HG03139 (cell line): Measurements from ENCODE around the gene GOLGA8R.
"Not testable (repeated sequence)": the region's sequence is repeated elsewhere in the genome, so short reads cannot be mapped to it uniquely, and the experiment has no call there.

Source experiments
- ATAC-seq: cut with Tn5 transposase; IDR thresholded peaks from one replicate; pipeline ENCODE4 v1.9.1; 2021; ENCODE audit not compliant: unreplicated experiment

The GOLGA8R gene, protein sequence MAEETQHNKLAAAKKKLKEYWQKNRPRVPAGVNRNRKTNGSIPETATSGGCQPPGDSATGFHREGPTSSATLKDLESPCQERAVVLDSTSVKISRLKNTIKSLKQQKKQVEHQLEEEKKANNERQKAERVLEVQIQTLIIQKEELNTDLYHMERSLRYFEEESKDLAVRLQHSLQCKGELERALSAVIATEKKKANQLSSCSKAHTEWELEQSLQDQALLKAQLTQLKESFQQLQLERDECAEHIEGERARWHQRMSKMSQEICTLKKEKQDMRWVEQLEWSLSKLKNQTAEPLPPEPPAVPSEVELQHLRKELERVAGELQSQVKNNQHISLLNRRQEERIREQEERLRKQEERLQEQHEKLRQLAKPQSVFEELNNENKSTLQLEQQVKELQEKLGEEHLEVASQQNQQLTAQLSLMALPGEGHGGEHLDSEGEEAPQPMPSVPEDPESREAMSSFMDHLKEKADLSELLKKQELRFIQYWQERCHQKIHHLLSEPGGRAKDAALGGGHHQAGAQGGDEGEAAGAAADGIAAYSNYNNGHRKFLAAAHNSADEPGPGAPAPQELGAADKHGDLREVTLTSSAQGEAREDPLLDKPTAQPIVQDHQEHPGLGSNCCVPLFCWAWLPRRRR

DNA sequence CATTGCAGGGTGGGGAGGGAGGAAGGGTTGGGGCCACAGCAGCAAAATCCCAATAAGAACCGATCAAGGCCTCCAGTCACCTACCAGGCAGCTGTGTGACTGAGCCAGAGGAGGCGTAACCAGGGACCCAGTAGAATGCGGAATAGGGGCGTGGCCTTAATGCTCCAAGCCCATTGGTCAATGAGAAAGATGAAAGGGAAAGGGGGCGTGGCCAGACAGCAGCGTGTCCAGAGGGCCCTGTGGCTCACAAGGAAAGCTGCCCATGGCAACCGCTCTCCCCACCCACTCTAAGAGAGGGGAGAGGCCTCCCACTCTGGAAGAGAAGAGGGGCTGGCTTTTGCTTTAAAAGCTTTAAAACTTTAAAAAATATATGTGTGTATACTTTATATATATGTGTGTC, at the start of gene GOLGA8R:
Gene GOLGA8R, minus strand, starts transcription at position 101 of the 400 bp plus-strand sequence. Its CDS starts 98 bp downstream, at position 3.
- ATAC-seq: not testable (repeated sequence)

DNA sequence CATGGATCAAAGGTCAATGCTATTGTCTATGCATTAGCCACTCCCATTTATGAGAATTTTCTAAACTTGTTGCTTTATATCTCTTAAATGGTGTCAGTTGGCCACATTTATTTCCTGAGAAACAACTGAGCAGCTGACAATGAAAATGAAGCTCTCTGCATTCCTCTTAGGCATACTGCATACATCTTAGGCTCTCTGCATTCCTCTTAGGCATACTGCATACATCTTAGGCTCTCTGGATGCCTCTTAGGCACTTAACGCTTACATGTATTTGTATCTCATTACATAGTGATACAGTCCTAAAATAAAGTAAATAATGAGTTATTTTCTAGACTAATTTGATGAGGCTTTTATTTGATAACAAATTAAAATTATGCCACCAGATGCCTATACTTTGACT, 49.8 kb upstream of the GOLGA8R start:
- ATAC-seq: not testable (repeated sequence)

DNA sequence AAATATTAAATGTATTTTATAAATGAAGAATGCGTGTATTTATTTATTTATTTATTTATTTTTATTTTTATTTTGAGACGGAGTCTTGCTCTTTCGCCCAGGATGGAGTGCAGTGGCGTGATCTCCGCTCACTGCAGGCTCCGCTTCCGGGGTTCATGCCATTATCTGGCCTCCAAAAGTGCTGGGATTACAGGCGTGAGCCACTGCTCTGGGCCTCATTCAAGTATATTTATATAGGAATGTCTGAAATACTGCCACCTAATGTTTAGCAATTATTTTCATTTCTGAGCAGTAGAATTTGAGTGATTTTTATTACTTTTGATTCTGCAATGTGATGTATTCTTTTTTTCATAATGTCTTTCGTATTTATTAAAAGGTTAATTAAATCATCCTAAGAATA, 48.1 kb upstream of the GOLGA8R start:
- not testable (repeated sequence) for ATAC-seq

DNA sequence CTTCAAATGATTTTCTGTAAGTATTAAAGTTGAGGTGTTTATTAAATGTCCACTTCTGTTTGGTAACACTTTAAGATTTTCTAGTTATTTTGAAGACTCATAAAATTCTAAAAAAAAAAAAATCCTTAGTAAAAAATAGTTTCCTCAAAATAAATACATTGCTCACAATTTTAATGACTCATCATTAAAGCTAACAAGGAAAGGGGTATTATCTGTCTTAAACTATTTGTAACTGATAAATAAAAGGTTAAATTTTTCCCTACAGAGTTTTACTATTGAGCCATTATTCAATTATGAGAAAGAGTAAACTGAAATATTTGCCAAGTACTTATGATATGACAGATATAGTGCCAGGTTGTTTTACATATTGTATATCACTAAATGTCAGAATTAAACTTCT, 38.6 kb upstream of the GOLGA8R start:
- ATAC-seq: not testable (repeated sequence)

DNA sequence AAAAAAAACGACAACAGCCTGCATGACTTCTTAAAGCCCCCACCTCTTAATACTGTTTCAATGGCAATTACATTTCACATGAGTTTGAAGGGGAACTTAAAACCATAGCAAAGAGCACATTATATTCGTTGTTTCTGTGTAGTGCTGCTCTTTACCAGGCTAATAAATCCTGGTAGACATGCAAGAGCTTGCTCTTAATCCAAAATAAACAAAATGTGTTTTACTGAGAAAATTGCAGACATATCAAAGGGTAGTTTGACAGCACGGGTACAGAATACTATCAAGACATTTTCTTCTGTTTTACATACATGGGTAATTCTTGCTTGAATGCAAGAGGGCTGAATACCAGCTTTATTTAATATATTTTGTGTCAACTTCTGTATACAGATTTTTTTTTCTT, 24.3 kb upstream of the GOLGA8R start:
- ATAC-seq: not testable (repeated sequence)

DNA sequence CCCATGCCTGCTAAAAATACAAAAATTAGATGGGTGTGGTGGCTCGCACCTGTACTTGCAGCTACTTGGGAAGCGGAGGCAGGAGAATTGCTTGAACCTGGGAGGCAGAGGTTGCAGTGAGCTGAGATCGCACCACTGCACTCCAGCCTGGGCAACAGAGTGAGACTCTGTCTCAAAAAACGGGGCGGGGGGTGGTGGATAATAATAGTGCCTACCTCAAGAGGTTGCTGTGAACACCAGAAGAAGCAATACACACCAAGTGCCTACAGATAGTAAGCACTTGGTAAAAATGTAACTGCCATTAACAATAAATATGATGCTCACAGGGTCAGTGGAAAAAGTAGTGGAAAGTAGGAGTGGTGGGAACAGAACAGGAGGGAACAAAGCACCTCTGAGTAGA, 21.8 kb upstream of the GOLGA8R start:
- ATAC-seq: not testable (repeated sequence)

DNA sequence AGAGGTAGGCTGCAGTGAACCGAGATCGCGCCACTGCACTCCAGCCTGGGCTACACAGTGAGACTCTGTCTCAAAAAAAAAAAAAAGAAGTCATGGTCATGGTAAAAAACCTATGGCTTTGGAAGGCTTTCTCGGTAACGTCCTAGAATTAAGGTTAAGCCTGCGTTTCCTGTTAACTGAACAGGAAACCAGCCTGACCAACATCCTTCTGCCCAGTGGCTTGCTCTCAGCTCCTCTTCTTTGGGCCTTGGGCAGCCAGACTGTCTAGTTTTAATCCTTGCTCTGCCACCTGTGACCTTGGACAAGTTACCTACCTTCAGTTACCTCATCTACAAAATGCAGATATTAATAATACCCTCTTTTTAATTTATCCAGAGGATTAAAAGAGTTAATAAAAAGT, 6.7 kb upstream of the GOLGA8R start:
- not testable (repeated sequence) for ATAC-seq

DNA sequence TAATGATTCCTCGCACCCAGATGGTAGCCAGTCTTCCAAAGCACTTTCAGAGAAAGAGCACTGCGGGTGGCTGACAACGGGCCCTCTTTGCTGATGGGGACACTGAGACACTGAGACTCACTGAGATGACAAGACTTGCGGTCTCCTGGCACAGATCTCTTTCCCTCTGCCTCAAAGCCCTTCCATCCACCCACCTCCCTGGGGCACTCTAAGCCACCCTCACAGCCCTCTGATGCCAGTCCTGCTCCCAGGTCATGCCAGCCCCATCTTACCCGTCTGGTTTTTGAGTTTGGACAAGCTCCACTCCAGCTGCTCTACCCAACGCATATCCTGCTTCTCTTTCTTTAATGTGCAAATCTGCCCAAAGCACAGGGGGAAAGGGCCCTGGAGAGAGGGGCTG, 6.4 kb downstream of the GOLGA8R start:
- ATAC-seq: not testable (repeated sequence)

DNA sequence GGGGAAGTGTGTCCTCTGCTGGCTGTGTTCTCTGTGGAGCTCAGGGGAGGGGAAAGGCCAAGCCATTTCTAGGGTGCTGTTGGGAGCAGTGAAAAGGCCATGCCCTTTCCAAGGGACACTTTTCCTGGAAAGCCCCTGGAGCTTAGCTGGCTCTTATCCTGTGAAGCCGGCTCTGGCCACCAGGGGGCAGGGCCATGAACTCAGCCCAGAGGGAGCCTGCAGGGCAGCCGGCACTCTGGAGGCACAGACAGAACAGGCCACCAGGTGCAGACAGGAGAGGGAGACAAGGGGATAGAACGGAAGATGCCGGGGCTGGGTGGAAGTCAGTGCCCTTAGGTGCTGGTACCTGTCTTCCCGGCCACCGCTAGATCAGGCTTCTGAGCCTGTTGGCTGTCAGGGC, 15.1 kb downstream of the GOLGA8R start:
- ATAC-seq: not testable (repeated sequence)

DNA sequence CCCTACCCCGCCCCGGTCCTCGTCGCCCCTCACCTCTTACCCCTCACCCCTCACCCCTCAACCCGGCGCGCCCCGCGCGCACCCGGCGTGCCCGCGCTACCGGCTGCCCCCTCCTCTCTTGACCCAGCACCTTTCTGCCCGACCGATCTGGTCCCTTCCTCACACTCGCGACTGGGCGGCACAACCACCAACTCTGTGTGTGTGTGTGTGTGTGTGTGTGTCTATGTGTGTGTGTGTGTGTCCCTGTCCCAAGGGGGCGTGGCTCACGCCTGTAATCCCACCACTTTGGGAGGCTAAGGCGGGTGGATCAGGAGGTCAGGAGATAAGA, 20.4 kb downstream of the GOLGA8R start:
- not testable (repeated sequence) for ATAC-seq

DNA sequence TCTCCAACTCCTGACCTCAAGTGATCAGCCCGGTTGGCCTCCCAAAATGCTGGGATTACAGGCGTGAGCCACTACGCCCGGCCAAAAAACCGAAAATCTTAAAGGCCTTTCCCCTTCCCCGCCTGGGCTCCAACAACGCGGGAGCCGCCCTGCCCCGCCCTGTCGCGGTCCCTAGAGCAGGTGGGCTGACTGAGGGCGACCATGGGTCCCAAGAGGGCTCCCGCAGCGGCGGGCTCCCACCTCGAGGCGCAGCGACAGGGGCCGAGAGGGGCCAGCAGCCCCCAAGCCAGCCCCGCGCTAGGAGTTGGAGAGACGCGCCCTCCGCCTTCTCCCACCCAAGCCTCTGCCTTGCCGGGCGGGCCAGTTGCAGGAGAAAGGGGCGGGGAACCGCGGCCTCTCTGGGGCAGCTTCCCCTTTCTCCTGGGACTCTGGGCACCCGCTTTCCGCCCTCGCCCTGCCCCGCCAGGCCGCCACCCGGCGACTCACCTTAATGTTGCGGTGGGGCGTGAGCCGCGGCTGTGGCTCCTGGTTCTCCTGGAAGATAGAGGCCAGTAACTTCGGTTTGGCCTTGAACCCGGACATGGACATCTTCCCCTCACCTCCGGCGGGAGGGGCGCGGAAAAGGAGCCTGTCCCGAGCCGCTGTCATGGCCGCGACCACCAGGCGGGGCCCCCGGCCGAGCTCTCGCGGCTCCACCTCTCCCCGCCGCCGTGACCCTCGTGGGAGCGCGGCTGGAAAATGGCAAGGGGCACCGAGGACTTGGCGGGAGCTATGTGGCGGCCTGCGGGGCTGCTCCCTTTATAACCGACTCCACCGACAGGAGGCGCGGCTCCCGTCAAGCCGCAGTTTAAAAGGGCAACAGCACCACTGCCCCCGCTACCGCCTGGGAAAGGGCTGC, 21.0 kb downstream of the GOLGA8R start, which contains the start of gene CHRFAM7A:
Gene CHRFAM7A, minus strand, starts transcription at position 775 of the 898 bp plus-strand sequence. CDS start 10,189 bp downstream, outside the sequence.
- not testable (repeated sequence) for ATAC-seq

DNA sequence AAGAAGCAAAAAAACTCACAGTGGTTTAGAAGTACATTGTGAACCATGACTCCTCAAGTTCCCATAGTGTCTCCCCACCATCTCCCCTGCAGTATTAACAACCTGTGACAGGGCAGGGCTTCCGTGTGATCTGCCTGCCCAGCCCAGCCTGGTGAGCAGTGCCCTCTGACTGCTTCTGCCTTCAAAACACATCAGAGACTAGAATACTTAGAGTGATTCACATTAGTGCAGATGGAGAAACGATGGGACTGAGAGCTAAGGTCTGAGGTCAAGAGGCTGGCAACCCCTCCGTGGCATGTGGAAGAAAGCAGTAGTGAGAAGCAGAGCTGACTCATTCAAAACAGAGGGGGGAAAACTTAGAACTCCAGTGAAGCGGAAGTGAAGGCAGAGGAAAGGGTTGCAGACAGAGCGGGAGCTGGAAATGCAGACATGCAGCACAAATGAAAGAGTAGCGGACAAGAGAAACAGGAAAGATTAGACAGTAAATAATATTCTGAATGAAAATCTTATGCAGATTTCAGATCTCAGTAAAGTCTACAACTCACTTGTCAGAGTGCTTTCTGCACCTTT, 27.7 kb downstream of the GOLGA8R start:
- ATAC-seq: not testable (repeated sequence)

DNA sequence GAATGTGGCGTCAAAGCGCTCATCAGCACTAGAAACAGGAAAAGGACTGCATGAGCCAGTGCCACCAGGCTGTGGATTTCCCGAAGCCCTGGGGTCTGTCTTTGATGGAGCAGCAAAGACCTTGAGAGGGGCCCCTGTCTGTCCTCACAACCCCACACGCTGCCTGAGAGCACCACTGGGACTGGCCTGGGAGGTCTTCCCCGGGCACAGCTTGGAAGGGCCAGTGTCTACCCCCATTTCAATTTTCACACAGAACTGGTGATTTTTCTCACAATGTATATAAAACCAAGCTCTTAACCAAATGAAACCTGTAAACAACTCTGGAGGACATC, 37.0 kb downstream of the GOLGA8R start:
- ATAC-seq: not testable (repeated sequence)

DNA sequence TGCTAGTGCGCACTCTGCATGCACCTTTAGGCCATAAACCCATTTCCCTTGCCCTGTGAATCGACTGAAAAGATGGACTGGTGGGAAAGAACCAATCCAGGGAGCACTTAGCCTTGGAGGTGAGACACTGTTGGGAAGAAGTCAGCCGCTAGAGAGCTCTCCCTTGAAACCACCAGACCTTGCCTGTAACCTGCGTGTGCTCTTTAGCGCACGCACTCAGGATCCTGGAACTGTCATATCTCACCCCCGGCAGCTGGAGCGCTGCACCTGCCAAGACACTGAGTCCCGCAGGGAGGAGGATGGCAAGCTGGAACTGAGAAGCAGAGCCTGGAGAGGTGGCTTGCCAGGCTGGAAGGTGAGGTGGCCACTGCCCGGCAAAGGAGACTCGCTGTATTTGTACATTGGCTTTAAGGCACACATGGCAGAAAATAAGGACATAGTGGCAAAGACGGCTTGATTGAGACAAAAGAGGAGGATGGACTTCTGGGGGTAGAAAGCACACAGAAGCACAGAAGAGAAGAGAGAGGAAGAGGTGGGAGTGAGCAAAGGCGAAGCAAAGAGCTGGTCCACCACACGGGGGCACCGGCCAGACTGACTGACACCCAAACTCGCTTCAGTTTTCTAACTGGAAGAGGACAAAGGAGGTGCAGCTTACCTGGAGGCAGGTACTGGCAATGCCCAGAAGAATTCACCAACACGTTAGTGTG, 37.5 kb downstream of the GOLGA8R start:
- not testable (repeated sequence) for ATAC-seq

DNA sequence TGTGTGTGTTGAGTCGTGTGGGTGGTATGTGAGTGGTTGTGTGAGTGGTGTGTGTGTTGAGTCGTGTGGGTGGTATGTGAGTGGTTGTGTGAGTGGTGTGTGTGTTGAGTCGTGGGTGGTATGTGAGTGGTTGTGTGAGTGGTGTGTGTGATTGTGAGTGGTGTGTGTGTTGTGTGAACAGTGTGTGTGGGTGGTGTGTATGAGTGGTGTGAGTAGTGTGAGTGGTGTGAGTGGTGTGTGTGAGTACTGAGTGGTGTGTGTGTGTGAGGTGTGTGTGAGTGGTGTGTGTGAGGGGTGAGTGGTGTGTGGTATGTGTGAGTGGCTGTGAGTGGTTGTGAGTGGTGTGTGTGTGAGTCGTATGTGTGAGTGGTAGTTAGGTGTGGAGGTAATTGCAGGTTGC, 38.2 kb downstream of the GOLGA8R start:
- not testable (repeated sequence) for ATAC-seq

DNA sequence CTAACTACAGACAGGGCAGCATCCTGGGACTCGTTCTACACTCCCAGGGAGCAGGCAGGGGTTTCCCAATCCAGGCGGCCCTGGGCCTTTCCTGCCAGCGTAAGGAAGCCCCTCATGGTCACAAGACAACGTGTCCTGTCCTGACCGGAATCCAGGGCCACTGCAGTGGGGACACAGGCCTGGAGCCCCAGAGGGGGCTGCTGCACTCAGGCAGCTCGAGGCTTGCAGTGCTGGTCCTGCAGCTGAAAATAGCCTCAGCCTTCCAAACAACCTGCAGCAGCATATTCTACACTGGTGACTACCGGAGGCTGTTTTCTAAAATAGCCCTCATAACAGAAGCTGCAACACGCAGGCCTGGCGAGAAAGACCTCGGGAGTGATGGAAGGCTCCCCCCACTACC, 39.2 kb downstream of the GOLGA8R start:
- ATAC-seq: not testable (repeated sequence)

DNA sequence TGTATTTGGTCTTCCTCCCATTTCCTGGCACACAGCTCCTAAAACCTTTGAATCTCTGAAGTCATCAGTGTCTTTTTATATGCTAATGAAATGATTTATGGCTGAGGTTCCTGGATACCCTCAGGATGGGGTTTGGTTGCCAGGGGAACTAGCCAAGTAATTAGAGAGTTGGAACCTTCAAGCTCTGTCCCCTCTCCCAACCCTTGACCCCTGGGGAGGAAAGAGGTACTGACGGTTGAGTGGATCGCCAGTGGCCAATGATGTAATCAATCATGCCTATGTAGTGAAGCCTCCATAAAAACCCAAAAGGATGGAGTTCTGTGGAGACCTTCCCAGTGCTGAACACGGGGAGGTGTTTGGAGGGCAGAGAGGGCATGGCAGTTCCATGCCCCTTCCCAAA, 45.8 kb downstream of the GOLGA8R start:
- ATAC-seq: not testable (repeated sequence)

DNA sequence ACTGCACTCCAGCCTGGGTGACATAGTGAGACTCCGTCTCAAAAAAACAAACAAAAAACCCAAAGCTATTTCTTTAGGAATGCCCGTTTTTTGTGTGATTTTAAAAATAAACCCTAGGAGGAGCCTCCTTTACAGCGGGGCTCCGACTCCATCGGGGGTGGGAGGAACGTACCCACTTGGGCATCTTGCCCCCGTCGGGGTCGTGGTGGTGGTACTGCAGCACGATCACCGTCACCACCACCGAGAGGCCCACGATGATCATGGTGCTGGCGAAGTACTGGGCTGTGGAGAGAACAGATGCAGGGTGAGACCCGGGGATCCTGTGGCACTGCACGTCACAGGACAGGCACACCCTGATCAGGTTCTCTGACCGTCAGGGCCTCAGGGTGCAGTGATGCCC, 46.8 kb downstream of the GOLGA8R start:
- not testable (repeated sequence) for ATAC-seq

DNA sequence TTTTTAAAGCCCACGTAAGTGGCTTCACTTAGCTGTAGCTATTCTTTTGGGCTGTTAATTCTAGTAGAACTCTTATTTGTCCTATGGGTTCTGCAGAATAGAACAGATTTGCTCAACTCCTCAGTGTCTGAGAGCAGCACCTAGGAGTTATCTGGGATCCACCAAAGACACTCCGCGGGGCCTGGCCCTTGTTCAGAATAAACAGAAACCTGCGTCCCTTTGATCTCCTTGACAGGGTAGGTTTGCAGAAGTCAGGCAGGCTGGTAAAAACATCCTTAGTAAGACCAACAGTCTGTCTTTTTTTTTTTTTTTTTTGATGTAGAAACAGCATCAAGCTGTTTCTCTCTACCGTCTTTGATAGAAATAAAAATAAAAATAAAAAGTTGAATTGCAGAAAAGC, 52.7 kb downstream of the GOLGA8R start:
- not testable (repeated sequence) for ATAC-seq

DNA sequence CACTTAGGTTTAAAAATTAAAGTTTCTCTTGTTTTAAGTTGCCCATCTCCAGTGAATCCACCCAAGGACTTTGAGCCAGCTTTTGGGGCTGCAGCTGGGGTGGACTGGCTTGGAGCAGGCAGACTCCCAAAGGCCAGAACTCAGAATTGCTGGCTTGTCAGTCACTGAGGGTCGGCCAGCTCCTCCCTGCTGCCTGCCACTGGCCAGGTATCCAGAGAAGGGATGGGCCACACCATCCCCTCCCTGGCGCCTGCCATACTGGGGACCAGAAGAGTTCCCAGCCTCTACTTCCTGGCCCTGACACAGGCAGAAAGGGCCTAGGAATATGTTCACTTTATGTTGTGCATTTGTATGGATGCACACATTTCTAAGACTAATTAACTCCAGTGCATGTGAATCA, 53.1 kb downstream of the GOLGA8R start:
- ATAC-seq: not testable (repeated sequence)
